Measurements from ENCODE around the gene TGFA. TPM values are rescaled to one million over a fixed set of nuclear protein-coding genes. Genes with fewer than 3 reads are reported as not detected.

The TGFA gene
- total RNA-seq, 2 experiments from 2014 or later, result 0.47 to 0.88 TPM

DNA sequence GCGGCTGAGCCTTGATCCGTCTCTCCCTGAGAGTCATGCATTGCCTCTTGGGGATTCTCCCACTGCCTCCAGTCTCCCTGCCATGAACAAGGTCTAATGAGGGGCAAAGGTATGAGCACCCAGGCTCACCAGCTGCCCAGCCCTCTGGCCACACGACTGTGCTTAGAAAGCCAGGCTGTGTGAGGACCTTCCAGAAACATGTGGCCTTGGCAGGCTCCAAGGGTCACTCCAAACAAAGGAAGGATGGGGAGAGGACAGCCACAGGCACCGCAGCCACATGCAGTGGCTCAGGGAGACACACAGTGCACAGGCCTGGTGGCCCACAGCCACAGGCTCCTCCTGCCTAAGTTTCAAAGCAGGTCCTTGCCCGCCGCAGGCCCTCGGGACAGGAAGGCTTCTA is 35.8 kb downstream of the TGFA start:
- no peak overlapping the region for H3K27ac Mint-ChIP-seq
- intact Hi-C loops (cut with DNase I, micrococcal nuclease), result no loop called here
- no peaks in the 10 kb centered on the region for H3K4me1 Mint-ChIP-seq (ENCODE audit: low read depth)
- ATAC-seq (ENCODE audit: poor library complexity), result no peak
- H3K9me3 ChIP-seq (ENCODE audit: control insufficient read depth in 1 of 2, insufficient read depth in 1 of 2, low read length in 2 of 2), result no peaks in the 10 kb centered on the region
- ChIA-PET CTCF (no interaction called here), POLR2A (no interaction called here)
- no peaks in the 10 kb centered on the region for H3K27me3 ChIP-seq (ENCODE audit: control insufficient read depth in 1 of 2, insufficient read depth in 2 of 2, low read length in 2 of 2)
- H3K36me3 Mint-ChIP-seq (ENCODE audit: low read depth), result no peaks in the 10 kb centered on the region
- no peak overlapping the region for H3K4me3 ChIP-seq (ENCODE audit: low read length)
- H3K36me3 ChIP-seq (ENCODE audit: insufficient read depth, low read length), result no peaks in the 10 kb centered on the region
- H3K9me3 Mint-ChIP-seq, result no peaks in the 10 kb centered on the region
- no peak for DNase-seq
- H3K27me3 Mint-ChIP-seq, result no peaks in the 10 kb centered on the region
- TF ChIP-seq, protein P1, sequence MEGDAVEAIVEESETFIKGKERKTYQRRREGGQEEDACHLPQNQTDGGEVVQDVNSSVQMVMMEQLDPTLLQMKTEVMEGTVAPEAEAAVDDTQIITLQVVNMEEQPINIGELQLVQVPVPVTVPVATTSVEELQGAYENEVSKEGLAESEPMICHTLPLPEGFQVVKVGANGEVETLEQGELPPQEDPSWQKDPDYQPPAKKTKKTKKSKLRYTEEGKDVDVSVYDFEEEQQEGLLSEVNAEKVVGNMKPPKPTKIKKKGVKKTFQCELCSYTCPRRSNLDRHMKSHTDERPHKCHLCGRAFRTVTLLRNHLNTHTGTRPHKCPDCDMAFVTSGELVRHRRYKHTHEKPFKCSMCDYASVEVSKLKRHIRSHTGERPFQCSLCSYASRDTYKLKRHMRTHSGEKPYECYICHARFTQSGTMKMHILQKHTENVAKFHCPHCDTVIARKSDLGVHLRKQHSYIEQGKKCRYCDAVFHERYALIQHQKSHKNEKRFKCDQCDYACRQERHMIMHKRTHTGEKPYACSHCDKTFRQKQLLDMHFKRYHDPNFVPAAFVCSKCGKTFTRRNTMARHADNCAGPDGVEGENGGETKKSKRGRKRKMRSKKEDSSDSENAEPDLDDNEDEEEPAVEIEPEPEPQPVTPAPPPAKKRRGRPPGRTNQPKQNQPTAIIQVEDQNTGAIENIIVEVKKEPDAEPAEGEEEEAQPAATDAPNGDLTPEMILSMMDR (IDR thresholded peaks at IDR 0.05), result no peak
- no peak overlapping the region for H3K27ac ChIP-seq (ENCODE audit: low read depth in 1 of 2, low read length in 2 of 2)
- no peak overlapping the region for H3K4me3 Mint-ChIP-seq
- peaks cover 4% of the 10 kb centered on the region for H3K4me1 ChIP-seq (ENCODE audit: insufficient read depth, low read length)

DNA sequence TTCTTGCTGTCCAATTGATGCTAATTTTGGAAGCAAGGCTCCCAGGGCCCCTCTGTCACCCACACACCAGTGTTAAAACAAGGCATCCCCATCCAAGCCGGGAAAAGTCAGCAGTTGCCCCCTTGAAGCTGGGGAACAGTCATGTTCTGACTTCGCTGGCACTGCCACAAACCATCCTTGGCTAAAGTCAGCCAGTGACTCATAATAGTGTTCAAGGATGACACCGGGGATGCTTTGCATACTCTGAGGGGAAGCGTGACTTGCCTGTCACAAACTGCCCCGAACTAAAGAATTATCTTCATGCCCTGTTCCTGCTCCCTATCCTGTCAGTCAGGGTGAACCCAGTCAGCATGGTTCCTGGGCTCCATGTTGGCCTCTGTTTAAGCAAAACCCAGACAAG is 37.0 kb downstream of the TGFA start:
- intact Hi-C loops (cut with DNase I, micrococcal nuclease), result no loop called here
- CTCF ChIA-PET, result no interaction called here
- H3K4me1 ChIP-seq (ENCODE audit: insufficient read depth, low read length), result peaks cover 4% of the 10 kb centered on the region
- no peaks in the 10 kb centered on the region for H3K27me3 Mint-ChIP-seq
- no peak overlapping the region for H3K4me3 ChIP-seq (ENCODE audit: low read length)
- no peak overlapping the region for H3K27ac ChIP-seq (ENCODE audit: low read depth in 1 of 2, low read length in 2 of 2)
- DNase-seq (peak in 2 of 14 experiments; percentile 52 to 65), ATAC-seq (ENCODE audit: poor library complexity) (no peak)
- no peaks in the 10 kb centered on the region for H3K4me1 Mint-ChIP-seq (ENCODE audit: low read depth)
- POLR2A ChIA-PET, result no interaction called here
- no peak overlapping the region for H3K4me3 Mint-ChIP-seq
- TF ChIP-seq, protein P1 (IDR thresholded peaks at IDR 0.05), result no peak
- no peaks in the 10 kb centered on the region for H3K36me3 ChIP-seq (ENCODE audit: insufficient read depth, low read length)
- no peaks in the 10 kb centered on the region for H3K27me3 ChIP-seq (ENCODE audit: control insufficient read depth in 1 of 2, insufficient read depth in 2 of 2, low read length in 2 of 2)
- H3K27ac Mint-ChIP-seq, result no peak overlapping the region
- no peaks in the 10 kb centered on the region for H3K36me3 Mint-ChIP-seq (ENCODE audit: low read depth)
- no peaks in the 10 kb centered on the region for H3K9me3 ChIP-seq (ENCODE audit: control insufficient read depth in 1 of 2, insufficient read depth in 1 of 2, low read length in 2 of 2)
- H3K9me3 Mint-ChIP-seq, result no peaks in the 10 kb centered on the region

DNA sequence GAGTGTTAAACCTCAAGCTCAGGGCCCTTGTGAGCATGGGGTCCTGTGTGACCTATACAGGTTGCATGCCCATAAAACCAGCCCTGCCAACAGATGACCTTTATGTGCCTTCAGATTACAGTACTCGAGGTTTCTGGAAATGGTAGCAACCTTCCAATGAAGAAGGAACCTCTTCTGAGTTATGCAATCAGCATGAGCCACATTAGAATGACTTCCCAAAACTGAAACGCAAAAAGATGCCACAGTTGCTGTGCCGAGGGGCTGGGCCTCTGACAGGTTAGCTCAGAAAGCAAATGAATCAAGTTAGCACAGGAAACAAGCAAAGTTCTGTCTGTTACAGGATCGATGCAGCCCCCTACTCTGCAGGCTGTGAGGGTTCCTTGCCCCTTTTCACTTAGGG is 37.7 kb downstream of the TGFA start:
- Histone ChIP-seq H3K4me3 (ENCODE audit: low read length) (no peak overlapping the region), H3K9me3 (ENCODE audit: control insufficient read depth in 1 of 2, insufficient read depth in 1 of 2, low read length in 2 of 2) (no peaks in the 10 kb centered on the region), H3K4me1 (ENCODE audit: insufficient read depth, low read length) (peaks cover 4% of the 10 kb centered on the region), H3K36me3 (ENCODE audit: insufficient read depth, low read length) (no peaks in the 10 kb centered on the region), H3K27ac (ENCODE audit: low read depth in 1 of 2, low read length in 2 of 2) (no peak overlapping the region), H3K27me3 (ENCODE audit: control insufficient read depth in 1 of 2, insufficient read depth in 2 of 2, low read length in 2 of 2) (no peaks in the 10 kb centered on the region)
- Mint-ChIP-seq H3K27ac (no peak overlapping the region), H3K36me3 (ENCODE audit: low read depth) (no peaks in the 10 kb centered on the region), H3K4me3 (no peak overlapping the region), H3K4me1 (ENCODE audit: low read depth) (no peaks in the 10 kb centered on the region), H3K9me3 (no peaks in the 10 kb centered on the region), H3K27me3 (no peaks in the 10 kb centered on the region)
- ChIA-PET CTCF (no interaction called here), POLR2A (no interaction called here)
- TF ChIP-seq, protein P1 (IDR thresholded peaks at IDR 0.05), result no peak
- ATAC-seq (ENCODE audit: poor library complexity) (no peak), DNase-seq (peak in 2 of 14 experiments; percentile 44 to 52)
- intact Hi-C loops (cut with DNase I, micrococcal nuclease), result no loop called here
